Subcutaneous adipose tissue (tissue), 4 donors: ENCODE results near the gene AGBL5. TPM values are rescaled to one million over a fixed set of nuclear protein-coding genes. Genes with fewer than 3 reads are reported as not detected.

Experiments used
- CTCF ChIP-seq: fragments of 450-650 bp; IDR thresholded peaks from one replicate; pipeline ENCODE4 v1.5.1; 2016; ENCODE audit warnings: low read depth, mild to moderate bottlenecking, control low read depth, antibody characterized with exemption, moderate library complexity
- total RNA-seq, 4 donors: library from RNA; depleted of rRNA; stranded (reverse); fragments of >200 nt; gene quantifications; one replicate each; pipeline ENCODE4 v1.1.0, GENCODE V29; 2016

AGBL5 gene
- total RNA-seq, 4 donors from 2014 or later: 5.7 to 11.3 (median 9.1) TPM

GRCh38 chr2:27095745-27096651, 44.5 kb downstream of the AGBL5 start:
- no peak for TF ChIP-seq CTCF

- no peak for TF ChIP-seq CTCF
Observed at GRCh38 chr2:27096748-27097297, 45.4 kb downstream of the AGBL5 start.

GRCh38 chr2:27097341-27097740, 45.9 kb downstream of the AGBL5 start:
- TF ChIP-seq CTCF: no peak

- no peak for TF ChIP-seq CTCF
Observed at GRCh38 chr2:27099334-27099955, 48.0 kb downstream of the AGBL5 start.

GRCh38 chr2:27100036-27100435, 48.6 kb downstream of the AGBL5 start:
- TF ChIP-seq CTCF: no peak

GRCh38 chr2:27102329-27102728, 50.9 kb downstream of the AGBL5 start:
- TF ChIP-seq CTCF: no peak

- TF ChIP-seq CTCF: no peak
Observed at GRCh38 chr2:27105981-27106380, 54.5 kb downstream of the AGBL5 start.
